Measurements from ENCODE around the gene AJAP1.

AJAP1 gene

GRCh38 chr1:4794020-4794780 lies 139.8 kb downstream of the AJAP1 start:
- no peaks in the 10 kb centered on the region for H3K36me3 ChIP-seq (ENCODE audit: control insufficient read depth, insufficient read depth, low read length)
- no peak overlapping the region for H3K4me3 ChIP-seq (replicated peaks; ENCODE audit: low read depth, low read length)
- TF ChIP-seq CTCF (IDR thresholded peaks at IDR 0.05; ENCODE audit: insufficient read depth, low read length, poor library complexity, severe bottlenecking) = no peak
- no peaks in the 10 kb centered on the region for H3K27me3 ChIP-seq (replicated peaks; ENCODE audit: control insufficient read depth, insufficient read depth, low read length)
- DNase-seq (ENCODE audit: extremely low read depth, insufficient read length) = no peak

GRCh38 chr1:4796161-4797015 lies 142.0 kb downstream of the AJAP1 start:
- H3K36me3 ChIP-seq (ENCODE audit: control insufficient read depth, insufficient read depth, low read length) = no peaks in the 10 kb centered on the region
- DNase-seq (ENCODE audit: extremely low read depth, insufficient read length) = peak; percentile 32
- no peaks in the 10 kb centered on the region for H3K27me3 ChIP-seq (replicated peaks; ENCODE audit: control insufficient read depth, insufficient read depth, low read length)
- H3K4me3 ChIP-seq (replicated peaks; ENCODE audit: low read depth, low read length) = no peak overlapping the region
- TF ChIP-seq CTCF (IDR thresholded peaks at IDR 0.05; ENCODE audit: insufficient read depth, low read length, poor library complexity, severe bottlenecking) = peak; percentile 21

GRCh38 chr1:4797016-4797410 lies 142.6 kb downstream of the AJAP1 start:
- Histone ChIP-seq H3K27me3 (replicated peaks; ENCODE audit: control insufficient read depth, insufficient read depth, low read length) (no peaks in the 10 kb centered on the region), H3K36me3 (ENCODE audit: control insufficient read depth, insufficient read depth, low read length) (no peaks in the 10 kb centered on the region), H3K4me3 (replicated peaks; ENCODE audit: low read depth, low read length) (no peak overlapping the region)
- no peak for TF ChIP-seq CTCF (IDR thresholded peaks at IDR 0.05; ENCODE audit: insufficient read depth, low read length, poor library complexity, severe bottlenecking)
- DNase-seq (ENCODE audit: extremely low read depth, insufficient read length) = no peak

GRCh38 chr1:4797429-4797828 lies 143.0 kb downstream of the AJAP1 start:
- no peak for TF ChIP-seq CTCF (IDR thresholded peaks at IDR 0.05; ENCODE audit: insufficient read depth, low read length, poor library complexity, severe bottlenecking)
- Histone ChIP-seq H3K4me3 (replicated peaks; ENCODE audit: low read depth, low read length) (no peak overlapping the region), H3K27me3 (replicated peaks; ENCODE audit: control insufficient read depth, insufficient read depth, low read length) (no peaks in the 10 kb centered on the region), H3K36me3 (ENCODE audit: control insufficient read depth, insufficient read depth, low read length) (no peaks in the 10 kb centered on the region)
- DNase-seq (ENCODE audit: extremely low read depth, insufficient read length) = no peak

GRCh38 chr1:4801192-4801924 lies 146.9 kb downstream of the AJAP1 start:
- Histone ChIP-seq H3K36me3 (ENCODE audit: control insufficient read depth, insufficient read depth, low read length) (no peaks in the 10 kb centered on the region), H3K4me3 (replicated peaks; ENCODE audit: low read depth, low read length) (no peak overlapping the region), H3K27me3 (replicated peaks; ENCODE audit: control insufficient read depth, insufficient read depth, low read length) (no peaks in the 10 kb centered on the region)
- no peak for DNase-seq (ENCODE audit: extremely low read depth, insufficient read length)
- no peak for TF ChIP-seq CTCF (IDR thresholded peaks at IDR 0.05; ENCODE audit: insufficient read depth, low read length, poor library complexity, severe bottlenecking)

Measured in GM06990 (cell line).